GM04503 (cell line): ENCODE results near the gene EFEMP2.
"Not testable (repeated sequence)": the region's sequence is repeated elsewhere in the genome, so short reads cannot be mapped to it uniquely, and the experiment has no call there.

Experiments used
- DNase-seq: peaks from one replicate; pipeline ENCODE4 v3.0.0-alpha.2; 2012; ENCODE audit warnings: low read depth

Gene EFEMP2

DNA sequence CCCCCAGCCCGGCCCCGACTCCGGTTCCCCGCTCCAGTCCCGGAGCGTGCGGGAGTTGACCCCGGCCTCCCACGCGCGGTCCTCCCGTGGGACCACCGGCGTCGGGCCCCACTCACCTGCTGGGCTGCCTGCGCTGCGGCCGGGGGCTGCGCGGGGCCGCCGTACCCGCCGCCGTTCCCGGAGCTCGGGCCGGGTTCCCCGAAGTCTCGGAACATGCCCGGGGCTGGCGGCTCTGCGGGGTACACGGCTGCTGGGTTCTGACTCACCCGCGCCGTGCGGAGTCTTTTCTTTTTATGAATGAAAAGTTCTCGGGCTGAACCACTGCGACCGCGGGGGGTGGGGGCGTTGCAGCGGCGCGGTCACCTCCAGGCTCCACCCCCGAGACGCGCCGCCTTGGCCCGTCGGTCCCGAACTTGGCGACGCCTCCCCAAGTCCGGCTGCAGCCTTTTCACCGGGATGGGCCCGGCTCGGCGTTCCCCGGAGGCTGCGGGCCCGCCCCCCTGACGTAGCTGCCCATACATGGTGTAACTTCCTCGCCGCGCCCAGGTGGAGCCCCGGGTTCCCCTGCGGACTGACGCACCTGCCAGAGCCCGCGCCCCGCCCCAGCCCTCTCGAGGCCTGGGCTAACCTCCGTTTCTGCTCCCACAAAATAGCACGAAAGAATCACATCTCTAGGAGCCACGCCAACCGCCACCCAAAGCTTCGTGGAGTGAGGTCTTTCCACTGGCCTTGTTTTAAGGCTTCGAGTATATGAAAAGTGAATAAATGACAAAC lies 27.7 kb upstream of the EFEMP2 start, which contains the start of gene FOSL1:
TSS of gene FOSL1 (minus strand) at position 264 of the 774 bp plus-strand sequence. CDS start at position 215, 49 bp downstream.
- DNase-seq: peak; percentile 76

DNA sequence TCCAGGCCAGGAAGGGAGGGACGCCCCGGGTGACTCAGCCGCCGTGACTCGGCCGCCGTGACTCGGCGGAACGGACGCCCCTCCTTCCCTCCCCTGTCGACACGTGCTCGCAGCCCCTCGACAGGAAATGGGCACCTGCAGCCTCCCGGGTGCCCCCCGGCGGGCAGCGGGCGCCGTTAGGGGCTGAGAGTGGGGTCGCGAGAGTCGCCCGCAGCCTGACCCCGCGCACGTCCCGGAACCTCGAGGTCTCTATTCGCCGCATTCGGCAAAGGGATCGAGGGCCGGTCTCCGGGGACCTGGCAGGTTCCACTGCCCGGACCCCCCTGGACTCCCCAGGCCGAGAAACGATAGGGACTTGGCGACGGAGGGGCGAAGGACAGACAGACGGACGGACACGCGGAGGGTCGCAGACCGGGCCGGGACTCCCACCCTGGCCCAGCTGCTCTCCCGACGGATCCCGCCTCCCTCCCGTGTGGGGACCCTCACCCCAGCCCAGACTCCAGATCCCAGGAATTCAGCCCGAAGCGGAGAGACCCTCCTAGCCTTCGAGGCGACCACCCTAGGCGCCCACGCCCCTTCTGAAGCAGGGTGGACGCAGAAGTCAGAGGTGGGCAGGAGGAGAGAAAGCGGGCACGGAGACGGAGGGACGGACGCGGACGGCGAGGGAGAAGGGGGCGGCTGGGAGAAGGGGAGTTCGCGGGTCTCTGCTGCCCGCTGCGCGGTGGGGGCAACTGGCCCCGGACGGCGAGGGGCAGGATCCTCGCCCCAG lies 26.9 kb upstream of the EFEMP2 start:
- peak; percentile 36 for DNase-seq

DNA sequence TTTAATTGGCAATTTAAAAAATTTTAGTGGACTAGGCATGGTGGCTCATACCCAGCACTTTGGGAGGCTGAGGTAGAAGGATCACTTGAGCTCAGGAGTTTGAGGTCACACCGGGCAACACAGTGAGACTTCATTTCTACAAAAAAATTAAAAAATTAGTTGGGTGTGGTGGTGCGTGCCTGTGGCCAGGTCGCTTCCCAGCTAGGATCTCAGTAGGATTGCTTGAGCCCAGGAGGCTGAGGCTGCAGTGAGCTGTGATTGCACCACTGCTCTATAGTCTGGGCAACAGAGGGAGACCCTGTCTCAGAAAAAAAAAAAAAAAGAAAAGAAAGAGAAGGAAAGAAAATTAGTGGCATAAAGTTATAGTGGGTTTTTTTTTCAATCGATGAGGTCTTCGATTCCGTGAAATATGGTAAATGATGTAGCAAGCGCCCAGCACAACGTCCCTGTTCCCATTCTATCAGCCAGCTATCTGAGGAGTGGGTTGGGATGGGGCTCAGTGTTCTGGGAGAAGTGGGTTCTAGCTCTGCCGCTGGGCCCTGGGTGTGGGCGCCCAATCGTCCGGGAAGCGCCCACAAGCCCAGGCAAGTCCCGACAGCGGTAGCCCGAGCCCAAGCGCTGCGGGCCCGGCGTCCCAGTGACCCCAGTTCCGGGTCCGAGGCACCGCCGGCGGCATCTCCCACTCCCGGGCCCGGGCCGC lies 26.2 kb upstream of the EFEMP2 start:
- DNase-seq: no peak

DNA sequence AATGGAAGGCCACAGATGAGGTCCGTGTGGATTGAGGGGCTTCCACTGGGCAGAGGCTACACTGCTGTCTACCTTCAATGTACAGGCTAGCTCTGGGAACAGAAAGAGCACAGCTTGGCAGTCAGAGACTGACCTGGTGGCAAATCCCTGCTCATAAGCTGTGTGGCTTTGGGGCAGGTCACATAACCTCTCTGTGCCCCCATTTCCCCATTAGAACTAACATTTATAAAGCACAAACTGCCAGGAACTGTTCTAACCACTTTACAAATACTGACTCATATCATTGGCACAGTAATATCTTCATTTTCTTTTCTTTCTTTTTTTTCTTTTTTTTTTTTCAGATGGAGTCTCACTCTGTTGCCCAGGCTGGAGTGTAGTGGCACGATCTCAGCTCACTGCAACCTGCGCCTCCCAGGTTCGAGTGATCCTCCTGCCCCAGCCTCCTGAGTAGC lies 24.4 kb upstream of the EFEMP2 start:
- DNase-seq: no peak

DNA sequence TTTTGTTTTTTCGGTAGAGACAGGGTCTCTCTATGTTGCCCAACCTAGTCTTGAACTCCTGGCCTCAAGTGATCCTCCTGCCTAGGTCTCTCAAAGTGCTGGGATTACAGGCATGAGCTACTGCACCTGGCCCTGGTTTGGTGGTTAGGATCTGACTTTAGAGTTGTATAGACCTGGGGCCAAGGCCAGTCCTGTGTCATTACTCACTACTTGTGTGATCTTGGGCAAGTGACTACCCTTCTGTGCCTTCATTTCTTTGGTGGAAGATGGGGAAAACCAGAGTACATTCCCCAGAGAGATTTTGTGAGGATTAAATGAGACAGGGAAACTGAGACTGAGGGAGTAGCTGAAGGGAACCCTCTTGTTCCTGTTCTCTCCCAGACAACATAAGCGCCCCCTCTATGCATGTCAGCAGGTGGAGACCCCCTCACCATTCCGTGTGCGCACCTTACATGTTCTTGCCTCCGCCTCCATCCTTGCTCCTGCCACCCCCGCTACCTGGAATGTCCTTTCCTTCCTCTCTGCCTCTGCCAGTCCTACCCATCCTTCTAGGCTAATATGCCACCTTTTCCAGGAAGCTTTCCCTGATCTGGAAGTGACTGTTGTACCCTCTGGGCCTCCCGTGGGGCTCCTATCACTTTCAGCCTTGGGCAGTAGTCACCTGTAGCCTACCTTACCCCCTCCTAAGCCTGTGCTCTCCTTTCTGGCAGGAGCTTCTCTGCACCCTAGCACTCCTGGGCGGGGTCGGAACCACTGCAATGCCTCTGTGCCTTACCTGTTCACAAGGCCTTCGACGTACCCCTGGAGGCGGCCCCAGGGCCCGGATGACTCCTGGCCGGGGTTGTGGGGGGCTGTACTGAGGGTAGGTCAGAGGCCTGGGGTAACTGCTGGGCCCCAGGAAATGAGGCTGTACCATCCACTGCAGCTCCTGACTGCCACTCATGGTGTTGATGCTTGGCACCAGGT lies 23.7 kb upstream of the EFEMP2 start:
- no peak for DNase-seq

DNA sequence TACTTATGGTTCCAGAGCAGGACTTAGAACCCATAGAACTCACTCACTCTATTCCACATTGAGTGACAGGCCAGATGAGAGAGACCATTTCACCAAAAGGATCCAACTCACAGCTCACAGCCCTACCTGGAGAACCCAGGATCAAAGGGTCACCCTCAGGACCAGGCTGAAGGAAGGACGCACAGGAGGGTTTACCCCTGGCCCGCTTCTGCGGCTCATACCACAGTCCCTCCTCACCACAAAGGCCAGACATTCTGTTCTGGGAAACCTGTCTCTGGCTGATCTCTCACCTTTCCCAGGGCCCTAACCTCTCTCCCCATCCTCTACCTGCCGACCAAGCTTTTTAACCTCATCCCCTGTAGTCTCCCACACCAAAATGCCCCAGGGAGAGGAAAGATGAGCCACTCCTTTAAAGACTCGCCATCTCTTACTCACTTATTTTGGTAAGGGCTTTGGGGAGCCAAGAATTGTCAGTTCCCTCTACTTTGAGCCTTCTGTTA lies 22.9 kb upstream of the EFEMP2 start:
- DNase-seq: no peak

DNA sequence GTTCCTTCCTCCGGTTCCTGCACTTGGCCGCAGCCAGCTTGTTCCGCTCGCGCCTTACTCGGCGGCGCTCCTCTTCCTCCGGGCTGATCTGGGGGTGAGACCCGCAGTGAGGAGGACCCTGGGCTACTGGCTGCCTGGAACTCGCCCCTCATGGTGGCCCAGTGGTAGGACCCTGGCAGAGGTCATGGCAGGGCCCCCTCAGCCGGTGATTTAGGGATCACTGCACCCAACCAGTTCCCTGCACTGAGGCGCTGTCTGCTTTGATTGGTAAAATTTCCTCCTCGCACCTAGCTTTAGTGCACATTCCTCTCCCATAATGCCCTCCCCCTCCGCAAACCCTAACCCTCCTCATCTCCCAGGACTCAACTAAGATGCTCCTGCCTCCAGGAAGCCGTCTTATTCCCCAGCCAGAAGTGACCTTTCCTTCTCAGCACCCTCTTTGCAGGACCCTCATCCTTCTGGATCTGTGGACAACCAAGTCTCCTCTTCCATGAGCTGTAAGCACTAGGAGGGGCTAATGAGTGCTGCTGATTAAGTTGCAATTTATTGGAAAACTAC lies 21.5 kb upstream of the EFEMP2 start:
- no peak for DNase-seq

DNA sequence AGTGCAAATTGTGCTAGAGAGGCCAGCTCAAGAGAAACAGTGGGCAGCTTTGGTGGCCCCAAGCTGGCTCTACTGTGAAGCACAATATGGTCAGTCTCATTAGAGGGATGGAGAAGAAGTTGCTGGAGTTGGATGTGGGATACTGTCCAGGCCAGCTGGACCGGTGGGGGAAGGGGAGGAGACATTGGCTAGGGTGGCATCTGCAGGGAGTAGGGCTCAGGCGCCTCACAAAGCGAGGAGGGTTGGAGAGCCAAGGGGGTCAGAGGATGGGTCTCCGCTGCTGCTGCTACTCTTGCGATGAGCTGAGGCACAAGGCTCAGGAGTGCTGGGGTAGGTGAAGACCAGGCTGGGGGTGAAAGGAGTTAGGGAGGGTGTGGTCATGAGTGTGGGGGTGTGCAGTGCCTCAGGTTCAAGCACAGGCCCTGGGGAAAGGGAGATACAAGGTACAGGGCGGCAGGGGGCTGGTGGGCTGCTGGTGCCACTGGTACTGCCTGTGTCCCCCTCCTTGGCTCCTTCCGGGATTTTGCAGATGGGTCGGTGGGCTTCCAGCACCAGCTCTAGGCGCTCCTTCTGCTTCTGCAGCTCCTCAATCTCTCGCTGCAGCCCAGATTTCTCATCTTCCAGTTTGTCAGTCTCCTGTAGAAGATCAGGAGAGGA lies 20.2 kb upstream of the EFEMP2 start:
- DNase-seq: no peak

DNA sequence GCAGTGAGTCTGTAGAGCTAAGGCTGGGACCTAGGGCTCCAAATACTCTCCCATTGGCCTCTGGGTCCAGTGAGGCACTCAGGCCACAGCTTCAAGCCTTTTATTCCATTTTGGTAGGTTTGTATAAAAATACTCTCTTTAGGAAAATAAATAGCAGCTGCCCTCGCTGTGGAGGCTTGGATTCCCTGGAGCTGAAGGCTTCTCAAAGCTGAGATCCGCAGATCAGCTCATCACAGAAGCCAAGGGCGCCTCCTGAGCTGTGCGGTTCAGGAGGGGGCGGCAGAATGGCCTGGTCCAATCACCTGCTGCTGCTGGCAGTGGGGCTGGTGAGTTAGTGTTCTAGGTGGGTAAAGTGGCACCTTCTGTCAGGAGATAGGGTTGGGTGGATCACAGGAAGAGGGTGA lies 19.5 kb upstream of the EFEMP2 start:
- not testable (repeated sequence) for DNase-seq

DNA sequence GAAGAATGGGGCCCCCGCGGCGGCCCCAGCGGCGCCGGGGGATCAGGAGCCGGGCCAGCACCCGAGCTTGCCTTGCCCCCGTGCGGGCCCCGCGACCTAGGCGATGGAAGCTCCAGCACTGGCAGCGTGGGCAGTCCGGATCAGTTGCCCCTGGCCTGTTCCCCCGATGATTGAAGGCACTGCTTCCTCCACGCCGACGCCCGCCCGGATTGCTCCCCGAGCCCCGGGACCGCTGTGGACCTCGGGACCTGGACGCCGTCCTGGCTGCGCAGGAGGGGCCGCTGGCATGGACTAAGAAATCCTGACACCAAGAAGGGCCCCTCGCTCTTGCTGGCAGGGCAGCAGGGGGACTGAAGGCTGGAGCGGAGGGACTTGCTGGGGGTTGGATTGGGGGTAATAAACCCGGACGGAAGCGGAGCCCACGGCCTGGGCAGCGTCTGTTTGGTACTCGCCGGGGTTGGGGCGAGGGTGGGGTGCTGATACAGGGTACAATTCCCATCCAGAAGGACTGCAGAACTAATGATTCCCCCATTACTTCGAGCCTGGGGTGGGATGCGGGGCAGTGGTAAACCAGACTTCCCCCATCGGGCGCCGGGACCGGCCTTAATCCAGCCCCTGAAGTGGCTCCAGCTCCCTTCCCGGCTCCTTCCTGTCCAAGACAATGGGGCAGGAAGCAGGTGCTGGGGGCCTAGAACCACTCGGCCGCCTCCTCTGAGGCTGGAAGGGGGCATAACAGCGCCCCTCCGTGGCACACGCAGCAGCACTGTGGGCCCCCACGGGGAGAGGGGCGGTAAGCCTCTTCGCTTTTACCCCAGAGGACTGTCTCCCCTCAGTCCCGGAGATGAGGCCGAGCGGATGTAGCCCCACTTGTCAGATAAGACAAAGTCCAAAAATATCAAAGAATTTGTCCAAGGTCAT lies 18.9 kb upstream of the EFEMP2 start:
- no peak for DNase-seq

DNA sequence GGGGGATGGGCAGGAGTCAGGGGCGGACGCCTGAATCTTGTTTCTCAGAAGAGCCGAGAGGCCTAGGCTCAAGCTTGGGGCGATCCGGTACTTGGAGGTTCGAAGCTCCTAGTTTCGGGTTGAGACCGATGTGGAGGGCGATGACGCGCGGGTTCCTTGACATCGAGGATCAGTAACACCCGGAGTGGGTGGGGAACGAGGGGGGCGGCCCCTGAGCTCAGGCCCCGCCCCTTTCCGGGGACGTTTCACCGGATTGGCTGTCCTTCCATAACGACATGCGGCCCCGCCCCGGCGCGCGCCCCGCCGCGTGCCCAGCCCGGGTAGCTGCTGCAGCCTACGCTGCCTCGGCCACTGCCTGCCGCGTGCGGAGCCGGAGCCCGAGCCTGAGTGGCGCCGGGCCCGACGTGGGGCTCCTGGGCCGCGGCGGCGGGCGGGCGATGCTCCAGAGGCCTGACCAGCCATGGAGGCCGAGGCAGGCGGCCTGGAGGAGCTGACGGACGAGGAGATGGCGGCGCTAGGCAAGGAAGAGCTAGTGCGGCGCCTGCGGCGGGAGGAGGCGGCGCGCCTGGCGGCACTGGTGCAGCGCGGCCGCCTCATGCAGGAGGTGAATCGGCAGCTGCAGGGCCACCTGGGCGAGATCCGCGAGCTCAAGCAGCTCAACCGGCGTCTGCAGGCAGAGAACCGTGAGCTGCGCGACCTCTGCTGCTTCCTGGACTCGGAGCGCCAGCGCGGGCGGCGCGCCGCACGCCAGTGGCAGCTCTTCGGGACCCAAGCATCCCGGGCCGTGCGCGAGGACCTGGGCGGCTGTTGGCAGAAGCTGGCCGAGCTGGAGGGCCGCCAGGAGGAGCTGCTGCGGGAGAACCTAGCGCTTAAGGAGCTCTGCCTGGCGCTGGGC lies 18.0 kb upstream of the EFEMP2 start, which contains the start of gene CCDC85B:
TSS of gene CCDC85B (plus strand) at position 350 of the 895 bp plus-strand sequence. CDS start at position 461, 111 bp downstream.
- peak; percentile 72 for DNase-seq

DNA sequence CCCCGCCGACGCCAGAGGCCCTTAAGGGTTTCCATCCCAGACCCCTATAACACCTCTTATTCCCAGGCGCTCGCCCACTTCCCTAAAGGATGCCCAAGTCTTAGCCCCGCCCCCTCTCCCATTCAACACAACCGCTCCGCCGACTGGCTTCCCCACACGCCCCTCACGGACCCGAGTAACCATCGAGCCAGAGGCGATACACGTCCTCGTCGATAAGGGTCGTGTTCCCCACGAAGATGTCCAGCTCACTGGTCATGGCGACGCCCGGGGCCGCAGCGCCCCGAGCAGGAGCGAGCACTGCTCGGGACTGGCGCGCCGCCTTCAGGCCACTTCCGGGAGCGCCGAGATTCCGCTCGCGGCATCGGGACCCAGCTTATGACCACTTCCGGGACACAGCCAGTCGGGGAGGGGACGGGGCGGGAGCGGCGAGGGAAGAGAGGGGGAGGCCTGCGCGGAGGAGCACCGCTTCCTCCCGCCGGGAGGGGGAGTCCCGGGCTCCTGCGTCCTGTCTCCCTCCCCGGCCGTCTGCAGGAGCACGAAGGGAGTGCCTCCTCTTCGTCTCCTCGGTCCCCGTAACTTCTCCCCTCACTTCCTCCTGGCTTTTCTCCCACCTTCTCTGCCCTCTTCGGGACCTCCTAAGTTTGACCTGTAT lies 15.7 kb upstream of the EFEMP2 start, which contains the start of gene FIBP:
TSS of gene FIBP (minus strand) at position 309 of the 652 bp plus-strand sequence. CDS start at position 256, 53 bp downstream.
- peak; percentile 74 for DNase-seq

DNA sequence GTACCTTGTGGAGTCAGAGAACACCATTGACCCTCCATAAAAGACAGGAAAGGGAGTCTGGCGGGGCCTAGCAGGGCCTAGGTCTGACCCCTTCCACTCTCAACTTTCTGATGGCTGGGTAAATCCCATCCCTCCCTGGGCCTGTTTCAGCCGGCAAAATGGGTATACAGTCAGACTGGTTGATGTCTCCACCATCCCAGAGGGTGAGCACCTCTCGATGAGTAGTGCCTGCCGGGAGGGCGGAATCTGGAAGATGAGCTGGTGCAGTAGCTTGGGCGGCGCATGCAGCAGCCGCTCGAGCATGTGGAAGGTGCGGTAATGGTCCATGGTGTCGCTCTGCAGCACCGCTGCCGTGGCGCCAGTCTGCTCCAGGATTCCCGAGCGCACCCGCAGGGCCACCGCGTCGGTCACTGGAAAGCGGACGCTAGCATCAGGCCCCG lies 15.1 kb upstream of the EFEMP2 start:
- DNase-seq: no peak

DNA sequence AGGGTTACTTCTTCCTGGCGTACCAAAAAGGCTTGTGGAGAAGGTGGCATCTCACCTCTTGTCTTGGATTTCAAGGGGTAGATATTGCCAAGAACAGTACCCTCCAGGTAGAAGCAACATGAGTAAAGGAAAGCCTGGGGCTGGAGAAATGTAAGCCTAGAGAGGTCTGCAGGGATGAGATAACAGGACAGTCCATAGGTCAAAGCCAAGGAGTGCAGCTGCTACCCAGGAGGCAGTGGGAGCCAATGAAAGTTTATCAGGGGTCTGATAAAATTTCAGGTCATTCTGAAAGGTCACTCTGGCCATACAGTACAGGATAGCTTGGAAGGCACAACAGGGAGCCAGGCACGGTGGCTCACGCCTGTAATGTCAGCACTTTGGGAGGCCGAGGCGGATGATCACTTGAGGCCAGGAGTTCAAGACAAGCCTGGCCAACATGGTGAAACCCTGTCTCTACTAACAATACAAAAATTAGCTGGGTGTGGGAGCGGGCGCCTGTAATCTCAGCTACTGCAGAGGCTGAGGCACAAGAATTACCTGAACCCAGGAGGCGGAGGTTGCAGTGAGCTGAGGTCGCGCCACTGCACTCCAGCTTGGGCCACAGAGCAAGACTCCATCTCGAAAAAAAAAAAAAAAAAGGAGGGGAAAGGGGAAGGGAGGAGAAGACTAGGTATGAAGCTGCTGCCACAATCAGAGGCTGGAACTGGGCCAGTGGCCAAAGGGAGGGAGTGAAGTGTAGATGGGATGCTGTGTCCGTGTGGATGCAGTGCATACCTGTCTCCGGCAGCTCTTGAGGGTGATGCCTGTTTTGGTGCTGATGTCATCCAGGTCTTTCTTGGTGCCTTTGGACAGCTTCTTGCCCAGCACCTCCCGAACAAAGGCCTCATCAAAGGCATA lies 14.5 kb upstream of the EFEMP2 start:
- no peak for DNase-seq

DNA sequence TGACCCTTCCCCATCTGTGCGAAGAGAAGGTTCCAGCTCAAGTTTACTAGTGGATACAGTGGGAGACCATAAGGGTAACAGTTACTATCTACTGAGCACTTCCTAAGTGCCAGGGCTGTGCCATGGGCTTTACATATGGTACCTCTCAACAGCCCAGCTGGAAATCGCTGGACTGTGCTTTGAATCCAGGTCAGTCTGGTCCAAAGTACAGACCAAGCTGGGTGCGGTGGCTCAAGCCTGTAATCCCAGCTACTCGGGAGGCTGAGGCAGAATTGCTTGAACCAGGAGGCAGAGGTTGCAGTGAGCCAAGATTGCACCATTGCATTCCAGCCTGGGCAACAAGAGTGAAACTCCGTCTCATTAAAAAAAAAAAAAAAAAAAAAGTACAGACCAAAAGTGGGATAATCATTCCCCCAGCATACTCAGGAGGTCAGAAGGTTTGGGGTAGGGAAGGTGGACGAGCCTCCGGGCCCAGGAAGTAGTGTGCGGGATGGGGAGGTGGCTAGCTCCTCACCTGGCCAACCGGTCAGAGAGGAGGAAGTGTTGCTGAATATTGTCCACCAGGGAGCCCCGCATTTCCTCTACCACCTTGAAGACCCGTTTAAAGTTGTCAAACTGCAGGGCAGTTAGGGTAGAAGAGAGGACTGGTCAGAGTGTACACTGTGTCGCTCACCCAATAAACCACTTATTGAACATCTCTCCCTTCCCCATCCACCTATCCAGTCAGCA lies 13.4 kb upstream of the EFEMP2 start:
- no peak for DNase-seq

DNA sequence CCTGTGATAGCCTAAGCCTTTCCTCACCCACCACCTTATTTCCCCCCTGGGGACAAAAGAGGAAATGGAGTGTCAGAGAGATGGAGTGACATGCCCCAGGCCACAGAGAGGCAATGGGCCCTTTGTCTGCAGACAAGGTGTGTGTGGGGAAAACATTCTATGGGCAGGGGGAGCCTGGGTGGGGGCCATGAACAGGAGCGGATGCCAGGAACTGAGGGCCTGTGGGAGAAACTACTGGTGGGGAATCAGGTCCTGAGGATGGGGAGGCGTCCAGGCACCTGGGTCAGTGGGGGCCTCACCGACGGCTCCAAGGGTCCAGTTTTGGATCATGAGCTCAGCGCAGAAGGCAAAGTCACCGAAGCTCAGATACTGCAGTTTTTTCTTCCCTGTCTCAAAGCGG lies 12.6 kb upstream of the EFEMP2 start:
- DNase-seq: no peak
